ENCODE data around the gene PKP1. TPM values are rescaled to one million over a fixed set of nuclear protein-coding genes. Genes with fewer than 3 reads are reported as not detected.
"Not testable (repeated sequence)": the region's sequence is repeated elsewhere in the genome, so short reads cannot be mapped to it uniquely, and the experiment has no call there.

The PKP1 gene, protein sequence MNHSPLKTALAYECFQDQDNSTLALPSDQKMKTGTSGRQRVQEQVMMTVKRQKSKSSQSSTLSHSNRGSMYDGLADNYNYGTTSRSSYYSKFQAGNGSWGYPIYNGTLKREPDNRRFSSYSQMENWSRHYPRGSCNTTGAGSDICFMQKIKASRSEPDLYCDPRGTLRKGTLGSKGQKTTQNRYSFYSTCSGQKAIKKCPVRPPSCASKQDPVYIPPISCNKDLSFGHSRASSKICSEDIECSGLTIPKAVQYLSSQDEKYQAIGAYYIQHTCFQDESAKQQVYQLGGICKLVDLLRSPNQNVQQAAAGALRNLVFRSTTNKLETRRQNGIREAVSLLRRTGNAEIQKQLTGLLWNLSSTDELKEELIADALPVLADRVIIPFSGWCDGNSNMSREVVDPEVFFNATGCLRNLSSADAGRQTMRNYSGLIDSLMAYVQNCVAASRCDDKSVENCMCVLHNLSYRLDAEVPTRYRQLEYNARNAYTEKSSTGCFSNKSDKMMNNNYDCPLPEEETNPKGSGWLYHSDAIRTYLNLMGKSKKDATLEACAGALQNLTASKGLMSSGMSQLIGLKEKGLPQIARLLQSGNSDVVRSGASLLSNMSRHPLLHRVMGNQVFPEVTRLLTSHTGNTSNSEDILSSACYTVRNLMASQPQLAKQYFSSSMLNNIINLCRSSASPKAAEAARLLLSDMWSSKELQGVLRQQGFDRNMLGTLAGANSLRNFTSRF
- total RNA-seq, result not detected
- long read RNA-seq, result 0 reads

DNA sequence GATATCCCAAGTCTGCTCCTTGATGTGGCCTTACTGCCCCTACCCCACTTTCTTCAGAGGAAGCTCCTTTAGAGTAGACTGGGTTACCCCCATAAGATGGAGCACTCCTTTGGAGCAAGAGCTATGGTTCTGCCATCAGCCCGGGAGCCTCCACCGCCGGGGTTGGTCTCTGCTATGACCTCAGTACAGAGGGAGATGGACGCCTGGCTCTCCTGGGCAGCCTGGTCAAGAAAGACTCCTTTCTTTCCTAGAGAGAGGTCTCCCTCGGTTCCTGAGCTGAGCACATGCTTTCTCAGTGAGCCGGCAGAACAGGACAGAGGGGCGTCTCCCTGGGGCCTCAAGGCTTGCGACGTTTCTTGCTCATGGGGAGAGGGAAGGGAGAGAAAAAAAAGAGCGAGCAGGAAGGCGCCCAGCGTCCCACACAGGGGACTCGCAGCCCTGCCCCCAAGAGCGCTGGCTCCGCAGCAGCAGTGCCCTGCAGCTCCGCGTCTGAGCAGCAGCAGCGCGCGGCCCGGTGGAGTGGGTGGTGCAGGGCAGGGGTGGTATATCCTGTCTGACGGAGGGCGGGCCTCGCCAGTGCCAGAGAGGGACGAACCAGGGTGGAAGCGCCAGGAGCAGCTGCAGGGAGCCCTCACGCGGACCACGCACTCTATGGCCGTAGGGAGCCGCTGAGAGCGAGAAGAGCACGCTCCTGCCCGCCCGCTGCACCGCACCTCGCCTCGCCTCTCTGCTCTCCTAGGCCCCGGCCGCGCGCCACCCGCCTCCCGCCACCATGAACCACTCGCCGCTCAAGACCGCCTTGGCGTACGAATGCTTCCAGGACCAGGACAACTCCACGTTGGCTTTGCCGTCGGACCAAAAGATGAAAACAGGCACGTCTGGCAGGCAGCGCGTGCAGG, at the start of gene PKP1:
PKP1 (plus strand) TSS at position 576 of the 899 bp plus-strand sequence; CDS start at position 773, 197 bp downstream.
- Histone ChIP-seq H3K4me3 (no peak within 1 kb of the TSS), H3K36me3 (no peaks in the 10 kb centered on the region), H3K9me3 (no peaks in the 10 kb centered on the region), H3K4me1 (no peaks in the 10 kb centered on the region), H3K27me3 (peaks cover 0 to 10% of the 10 kb centered on the region in 2 donors), H3K27ac (no peak within 1 kb of the TSS)
- TF ChIP-seq, protein P1, sequence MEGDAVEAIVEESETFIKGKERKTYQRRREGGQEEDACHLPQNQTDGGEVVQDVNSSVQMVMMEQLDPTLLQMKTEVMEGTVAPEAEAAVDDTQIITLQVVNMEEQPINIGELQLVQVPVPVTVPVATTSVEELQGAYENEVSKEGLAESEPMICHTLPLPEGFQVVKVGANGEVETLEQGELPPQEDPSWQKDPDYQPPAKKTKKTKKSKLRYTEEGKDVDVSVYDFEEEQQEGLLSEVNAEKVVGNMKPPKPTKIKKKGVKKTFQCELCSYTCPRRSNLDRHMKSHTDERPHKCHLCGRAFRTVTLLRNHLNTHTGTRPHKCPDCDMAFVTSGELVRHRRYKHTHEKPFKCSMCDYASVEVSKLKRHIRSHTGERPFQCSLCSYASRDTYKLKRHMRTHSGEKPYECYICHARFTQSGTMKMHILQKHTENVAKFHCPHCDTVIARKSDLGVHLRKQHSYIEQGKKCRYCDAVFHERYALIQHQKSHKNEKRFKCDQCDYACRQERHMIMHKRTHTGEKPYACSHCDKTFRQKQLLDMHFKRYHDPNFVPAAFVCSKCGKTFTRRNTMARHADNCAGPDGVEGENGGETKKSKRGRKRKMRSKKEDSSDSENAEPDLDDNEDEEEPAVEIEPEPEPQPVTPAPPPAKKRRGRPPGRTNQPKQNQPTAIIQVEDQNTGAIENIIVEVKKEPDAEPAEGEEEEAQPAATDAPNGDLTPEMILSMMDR (IDR thresholded peaks at IDR 0.05), result no peak
- no peak for TF ChIP-seq POLR2A (IDR thresholded peaks at IDR 0.05)
- ATAC-seq (peak; percentile 35 to 57 (median 46)), DNase-seq (no peak)
- WGBS (ENCODE audit: insufficient coverage, low coverage, low lambda C conversion rate, missing lambda C conversion rate), result 11% methylated on average over 24 of the region's 55 CpGs
- intact Hi-C loops (cut with DNase I), result no loop called here

DNA sequence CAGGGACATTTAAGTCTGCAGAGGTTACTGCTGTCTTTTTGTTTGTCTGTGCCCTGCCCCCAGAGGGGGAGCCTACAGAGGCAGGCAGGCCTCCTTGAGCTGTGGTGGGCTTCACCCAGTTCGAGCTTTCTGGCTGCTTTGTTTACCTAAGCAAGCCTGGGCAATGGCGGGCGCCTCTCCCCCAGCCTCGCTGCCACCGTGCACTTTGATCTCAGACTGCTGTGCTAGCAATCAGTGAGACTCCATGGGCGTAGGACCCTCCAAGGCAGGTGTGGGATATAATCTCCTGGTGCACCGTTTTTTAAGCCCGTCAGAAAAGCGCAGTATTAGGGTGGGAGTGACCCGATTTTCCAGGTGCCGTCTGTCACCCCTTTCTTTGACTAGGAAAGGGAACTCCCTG, 43.7 kb upstream of the PKP1 start:
- DNase-seq, H3K4me3 ChIP-seq, H3K9me3 ChIP-seq: not testable (repeated sequence)

DNA sequence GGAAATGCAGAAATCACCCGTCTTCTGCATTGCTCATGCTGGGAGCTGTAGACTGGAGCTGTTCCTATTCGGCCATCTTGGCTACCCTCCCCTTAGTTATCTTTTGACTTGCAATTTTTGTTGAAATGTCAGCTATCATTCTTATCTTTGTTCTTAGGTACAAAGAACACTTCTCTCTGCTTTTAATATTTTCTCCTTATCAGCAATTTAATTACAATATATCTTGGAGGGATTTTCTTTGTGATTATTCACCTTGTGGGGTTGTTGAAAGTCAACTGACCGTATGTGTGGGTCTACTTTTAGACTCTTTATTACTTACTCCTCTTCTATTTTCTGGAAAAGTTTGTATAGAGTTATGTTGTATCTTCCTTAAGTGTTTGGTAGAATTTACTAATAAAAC, 43.1 kb upstream of the PKP1 start:
- Histone ChIP-seq H3K27ac (no peak overlapping the region), H3K4me3 (no peak overlapping the region), H3K4me1 (no peaks in the 10 kb centered on the region), H3K9me3 (no peaks in the 10 kb centered on the region), H3K36me3 (no peaks in the 10 kb centered on the region), H3K27me3 (peaks cover 0 to 4% of the 10 kb centered on the region in 2 donors)
- DNase-seq (no peak), ATAC-seq (no peak)
- WGBS (ENCODE audit: insufficient coverage, low coverage, low lambda C conversion rate, missing lambda C conversion rate), result 74% methylated on average over 2 of the region's 3 CpGs
- intact Hi-C loops (cut with DNase I), result no loop called here
- TF ChIP-seq POLR2A (IDR thresholded peaks at IDR 0.05), result no peak
- TF ChIP-seq, protein P1 (IDR thresholded peaks at IDR 0.05), result no peak

More for the DNA sequence above, 43.7 kb upstream of the PKP1 start:
- H3K36me3 ChIP-seq; H3K27me3 ChIP-seq; H3K27ac ChIP-seq; ATAC-seq; H3K4me1 ChIP-seq; intact Hi-C loops (cut with DNase I): not testable (repeated sequence)
- WGBS (ENCODE audit: insufficient coverage, low coverage, low lambda C conversion rate, missing lambda C conversion rate), result 43% methylated on average over 1 of the region's 11 CpGs

DNA sequence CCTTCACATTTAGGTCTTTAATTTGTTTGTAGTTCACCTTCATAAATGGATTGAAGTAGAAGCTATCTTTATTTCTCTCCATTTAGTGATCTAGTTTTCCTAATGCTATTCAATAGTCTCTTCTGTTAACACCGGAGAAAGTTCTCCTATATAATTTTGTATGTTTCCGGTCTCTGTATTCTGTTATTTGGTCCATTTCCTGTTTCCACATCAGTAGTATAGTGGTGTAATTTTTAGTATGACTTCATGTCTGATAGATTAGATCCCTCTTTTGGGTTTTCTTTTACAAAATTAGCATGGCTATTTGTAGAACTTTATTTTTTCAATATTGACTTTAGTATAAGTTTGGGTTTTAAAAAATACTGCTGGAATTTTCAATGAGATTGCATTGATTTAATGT, 41.6 kb upstream of the PKP1 start:
- DNase-seq, result no peak
- Histone ChIP-seq H3K9me3 (no peaks in the 10 kb centered on the region), H3K4me3 (no peak overlapping the region), H3K36me3 (no peaks in the 10 kb centered on the region), H3K4me1 (no peaks in the 10 kb centered on the region), H3K27me3 (peaks cover 0 to 4% of the 10 kb centered on the region in 2 donors), H3K27ac (no peak overlapping the region)
- TF ChIP-seq, protein P1 (IDR thresholded peaks at IDR 0.05), result no peak
- TF ChIP-seq POLR2A (IDR thresholded peaks at IDR 0.05), result no peak
- no peak for ATAC-seq
- intact Hi-C loops (cut with DNase I), result no loop called here
- WGBS (ENCODE audit: insufficient coverage, low coverage, low lambda C conversion rate, missing lambda C conversion rate), result 47% methylated on average over 2 of the region's 2 CpGs
